Measurements from ENCODE around the gene ANAPC13.

The ANAPC13 gene

GRCh38 chr3:134525293-134525692 is 39.5 kb upstream of the ANAPC13 start:
- DNase-seq (ENCODE audit: low spot score) = no peak
- in situ Hi-C loops (cut with MboI; ENCODE audit: low sequenced_read_pairs, unreplicated experiment) = no loop called here
- no peak for TF ChIP-seq CTCF (IDR thresholded peaks at IDR 0.05; ENCODE audit: borderline replicate concordance, control extremely low read depth, extremely low read depth, insufficient read depth, missing control alignments)

- no peak for TF ChIP-seq CTCF (IDR thresholded peaks at IDR 0.05; ENCODE audit: borderline replicate concordance, control extremely low read depth, extremely low read depth, insufficient read depth, missing control alignments)
- in situ Hi-C loops (cut with MboI; ENCODE audit: low sequenced_read_pairs, unreplicated experiment) = no loop called here
- DNase-seq (ENCODE audit: low spot score) = no peak
Measured at GRCh38 chr3:134522541-134522940, 36.8 kb upstream of the ANAPC13 start.

GRCh38 chr3:134517791-134518190 is 32.0 kb upstream of the ANAPC13 start:
- in situ Hi-C loops (cut with MboI; ENCODE audit: low sequenced_read_pairs, unreplicated experiment) = no loop called here
- no peak for TF ChIP-seq CTCF (IDR thresholded peaks at IDR 0.05; ENCODE audit: borderline replicate concordance, control extremely low read depth, extremely low read depth, insufficient read depth, missing control alignments)
- DNase-seq (ENCODE audit: low spot score) = no peak

- no peak for DNase-seq (ENCODE audit: low spot score)
- in situ Hi-C loops (cut with MboI; ENCODE audit: low sequenced_read_pairs, unreplicated experiment) = no loop called here
- TF ChIP-seq CTCF (IDR thresholded peaks at IDR 0.05; ENCODE audit: borderline replicate concordance, control extremely low read depth, extremely low read depth, insufficient read depth, missing control alignments) = no peak
Measured at GRCh38 chr3:134516905-134517304, 31.1 kb upstream of the ANAPC13 start.

DNA sequence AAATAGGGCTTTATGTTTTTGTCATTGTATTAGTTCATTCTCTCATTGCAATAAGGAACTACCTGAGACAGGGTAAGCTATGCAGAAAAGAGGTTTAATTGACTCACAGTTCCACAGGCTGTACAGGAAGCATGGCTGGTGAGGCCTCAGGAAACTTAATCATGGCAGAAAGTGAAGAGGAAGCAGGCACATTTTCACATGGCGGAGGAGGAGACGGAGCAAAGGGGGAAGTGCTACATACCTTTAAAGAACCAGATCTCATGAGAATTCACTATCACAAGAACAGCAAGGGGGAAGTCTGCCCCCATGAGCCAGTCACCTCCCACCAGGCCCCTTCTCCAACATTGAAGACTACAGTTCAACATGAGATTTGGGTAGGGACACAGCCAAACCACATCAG is 25.7 kb upstream of the ANAPC13 start:
- TF ChIP-seq CTCF (IDR thresholded peaks at IDR 0.05; ENCODE audit: borderline replicate concordance, control extremely low read depth, extremely low read depth, insufficient read depth, missing control alignments) = no peak
- in situ Hi-C loops (cut with MboI; ENCODE audit: low sequenced_read_pairs, unreplicated experiment) = no loop called here
- DNase-seq (ENCODE audit: low spot score) = no peak

- TF ChIP-seq CTCF (IDR thresholded peaks at IDR 0.05; ENCODE audit: borderline replicate concordance, control extremely low read depth, extremely low read depth, insufficient read depth, missing control alignments) = no peak
- DNase-seq (ENCODE audit: low spot score) = no peak
- in situ Hi-C loops (cut with MboI; ENCODE audit: low sequenced_read_pairs, unreplicated experiment) = no loop called here
Measured at GRCh38 chr3:134505485-134505884, 19.7 kb upstream of the ANAPC13 start.

GRCh38 chr3:134504132-134504531 is 18.3 kb upstream of the ANAPC13 start:
- in situ Hi-C loops (cut with MboI; ENCODE audit: low sequenced_read_pairs, unreplicated experiment) = no loop called here
- DNase-seq (ENCODE audit: low spot score) = no peak
- no peak for TF ChIP-seq CTCF (IDR thresholded peaks at IDR 0.05; ENCODE audit: borderline replicate concordance, control extremely low read depth, extremely low read depth, insufficient read depth, missing control alignments)

Measured in GM13976 (cell line).